K562 (cell line): ENCODE measurements around the gene APOC1. TPM values are rescaled to one million over a fixed set of nuclear protein-coding genes. Genes with fewer than 3 reads are reported as not detected.

Experiments used
- ATAC-seq: fragments of 200-7000 bp; cut with Tn5 transposase; 3 replicates; pipeline ENCODE4 v1.9.1; 2020; ENCODE audit warnings: moderate library complexity
- BruUV-seq: library from RNA; stranded (reverse); fragments of 400-500 nt; replicated peaks from 2 replicates; lab custom pipeline; 2021; lab: Mats Ljungman, UMichigan
- CTCF ChIA-PET: fragments of 300-600 bp; formaldehyde crosslinking; extraction: SDS; loops from one replicate; lab custom pipeline; 2021; ENCODE audit warnings: low intra/inter-chr PET ratio; lab: Yijun Ruan, JAX
- POLR2A ChIA-PET: fragments of 300-600, 350-650 bp; sonication (Branson Sonifier 250); formaldehyde crosslinking; extraction: SDS; loops from one replicate; lab custom pipeline; 2021; ENCODE audit warnings: antibody characterized with exemption, inconsistent platforms; lab: Yijun Ruan, JAX
- DNase-seq, 4 experiments: peaks; one replicate each; pipeline versions ENCODE4 v3.0.0 to v3.0.0-alpha.2; 2011 to 2018; ENCODE audit warnings: low spot score in 3 of 4, mixed read lengths in 3 of 4; ENCODE audit errors: extremely low read depth in 1 of 4
- FAIRE-seq: peaks from 2 replicates; lab custom pipeline; 2011; peaks lifted over from hg19 to GRCh38; lab: Jason Lieb, UNC
- H2AFZ ChIP-seq: 2 replicates; pipeline ENCODE4 v1.6.0; 2011; ENCODE audit warnings: low read depth, low read length, control low read depth, inconsistent platforms
- H3K27ac ChIP-seq: fragments of 200-600 bp; 3 replicates; pipeline ENCODE4 v1.8.0; 2011; ENCODE audit warnings: low read depth, mild to moderate bottlenecking, control low read depth, inconsistent platforms, low read length, moderate library complexity, mixed read lengths; ENCODE audit errors: extremely low read depth
- H3K27me3 ChIP-seq, 2 experiments: fragments of 300-600 bp in 1 of 2; 2 replicates in 1 of 2; 3 replicates in 1 of 2; pipeline versions ENCODE4 v1.6.0 to v1.8.0; 2011; ENCODE audit warnings: inconsistent platforms in 2 of 2, low read length in 2 of 2, mild to moderate bottlenecking in 1 of 2, mixed read lengths in 1 of 2, moderate library complexity in 1 of 2; ENCODE audit not compliant: control insufficient read depth in 2 of 2, insufficient read depth in 2 of 2
- H3K36me3 ChIP-seq: fragments of 300-600 bp; 3 replicates; pipeline ENCODE4 v1.8.0; 2011; ENCODE audit warnings: mild to moderate bottlenecking, low read length, inconsistent platforms; ENCODE audit not compliant: control insufficient read depth, insufficient read depth
- H3K4me1 ChIP-seq, 2 experiments: fragments of 200-600 bp in 1 of 2; replicated peaks in 1 of 2; 2 replicates in 1 of 2; 3 replicates in 1 of 2; pipeline versions ENCODE4 v1.5.1 to v1.8.0; 2011; ENCODE audit warnings: inconsistent platforms in 2 of 2, low read length in 2 of 2, mild to moderate bottlenecking in 1 of 2, mixed read lengths in 1 of 2, moderate library complexity in 1 of 2; ENCODE audit not compliant: control insufficient read depth in 2 of 2, insufficient read depth in 2 of 2
- H3K4me2 ChIP-seq: 2 replicates; pipeline ENCODE4 v1.6.1; 2011; ENCODE audit warnings: low read length, control low read depth, inconsistent platforms, mixed read lengths; ENCODE audit not compliant: insufficient read depth
- H3K4me3 ChIP-seq: fragments of 200-600 bp; sonication (generic), shearing (Covaris generic); 2 replicates; pipeline ENCODE4 v1.5.1; 2016; ENCODE audit warnings: control low read depth, inconsistent platforms
- H3K79me2 ChIP-seq: fragments of 200-600 bp; 3 replicates; pipeline ENCODE4 v1.8.0; 2011; ENCODE audit warnings: low read length, inconsistent platforms; ENCODE audit not compliant: control insufficient read depth, insufficient read depth
- H3K9ac ChIP-seq, 2 experiments: 2 replicates each; pipeline versions ENCODE4 v1.6.0 to v1.6.1; 2011; ENCODE audit warnings: low read depth in 2 of 2, low read length in 2 of 2, control low read depth in 1 of 2, inconsistent platforms in 1 of 2, mild to moderate bottlenecking in 1 of 2, mixed read lengths in 1 of 2; ENCODE audit not compliant: insufficient read depth in 1 of 2
- H3K9me1 ChIP-seq: one replicate; pipeline ENCODE4 v1.6.0; 2011; ENCODE audit warnings: inconsistent platforms, mild to moderate bottlenecking, low read length, moderate library complexity; ENCODE audit not compliant: control insufficient read depth, insufficient read depth
- H3K9me3 ChIP-seq: replicated peaks from 2 replicates; pipeline ENCODE4 v1.5.1; 2011; ENCODE audit warnings: low read depth, low read length, inconsistent platforms; ENCODE audit not compliant: control insufficient read depth, insufficient read depth
- H4K20me1 ChIP-seq: replicated peaks from 2 replicates; pipeline ENCODE4 v1.6.1; 2011; ENCODE audit warnings: low read length, inconsistent platforms, mixed read lengths; ENCODE audit not compliant: control insufficient read depth, insufficient read depth
- POLR2G ChIP-seq: fragments of 200-400 bp; formaldehyde crosslinking; IDR thresholded peaks from 2 replicates; pipeline ENCODE4 v1.6.1; 2017; ENCODE audit warnings: low read depth, mild to moderate bottlenecking, antibody characterized with exemption, low read length, moderate library complexity
- ZBTB40 ChIP-seq, 2 experiments: fragments of 450-650 bp in 1 of 2; sonication (generic) in 1 of 2; formaldehyde crosslinking in 1 of 2; IDR thresholded peaks; 2 replicates each; pipeline versions ENCODE4 v1.7.1 to v1.9.0; 2016 to 2022; ENCODE audit warnings: inconsistent platforms in 1 of 2, mild to moderate bottlenecking in 1 of 2, missing genetic modification reagents in 1 of 2
- WGBS: fragments of 100-300 bp; shearing (Covaris generic); methylation state at CpG from one replicate; pipeline ENCODE4 v1.1.6; 2016; ENCODE audit warnings: low coverage, mixed read lengths; ENCODE audit not compliant: insufficient coverage; ENCODE audit errors: missing lambda C conversion rate; 5-methylcytosine and 5-hydroxymethylcytosine counted together
- in situ Hi-C: fragments of 300-500 bp; cut with MboI; formaldehyde crosslinking; loops from 4 replicates; pipeline ENCODE4 v1.15.0; 2018; ENCODE audit warnings: inconsistent platforms, mixed read lengths
- intact Hi-C: fragments of 100-400 bp; cut with micrococcal nuclease; formaldehyde crosslinking; loops from 2 replicates; pipeline ENCODE4 v1.14.2; 2022
- polyA plus RNA-seq, 8 experiments: library from polyadenylated mRNA; depleted of rRNA in 4 of 8; stranded (reverse) in 5 of 8; unstranded in 3 of 8; fragments of >200 nt; fragmentation: Nextera tagmentation in 2 of 8; fragmentation: Illumina TruSeq in 1 of 8; extraction: Ambion mirVana in 2 of 8; extraction: Trizol in 1 of 8; gene quantifications; 2 replicates each; pipeline versions ENCODE4 v1.2.1 to v1.2.3, GENCODE V29; 2011 to 2014; ENCODE audit warnings: inconsistent platforms in 1 of 8, missing spikeins in 1 of 8
- total RNA-seq, 7 experiments: library from RNA; depleted of rRNA in 6 of 7; stranded (reverse); fragments of >200 nt in 6 of 7; fragmentation: Illumina TruSeq in 2 of 7; extraction: Trizol in 2 of 7; gene quantifications; 2 replicates each; pipeline versions ENCODE4 v1.2.1 to v1.2.3, GENCODE V29; 2011 to 2021; ENCODE audit warnings: low replicate concordance in 1 of 7

Gene APOC1
- total and polyA plus RNA-seq, 9 of the 15 experiments (the other 6 are each of a cell fraction or from before 2014, with no cell fraction given) = 115 to 408 (median 220) TPM

GRCh38 chr19:44874317-44874716 lies 40.1 kb upstream of the APOC1 start:
- peaks cover 0 to 14% of the 10 kb centered on the region in 2 experiments; a peak in 2 of 5 replicates for H3K4me1 ChIP-seq
- H3K9me1 ChIP-seq = no peaks in the 10 kb centered on the region
- no peak overlapping the region for H3K9ac ChIP-seq
- DNase-seq (no peak), FAIRE-seq (no peak), ATAC-seq (no peak)
- no peaks in the 10 kb centered on the region for H3K79me2 ChIP-seq
- in situ Hi-C loops (no loop called here), intact Hi-C loops (no loop called here)
- H3K4me3 ChIP-seq = no peak overlapping the region
- POLR2A ChIA-PET = interaction anchor here (0.7 kb wide), 1 partner anchor 17 kb away, joined by 4 read pairs; no protein-coding TSS in a partner anchor
- BruUV-seq = no TSS peak
- no peak overlapping the region for H3K27ac ChIP-seq
- no peak overlapping the region for H3K4me2 ChIP-seq
- no peaks in the 10 kb centered on the region for H3K9me3 ChIP-seq
- 91% methylated on average over 13 of the region's 16 CpGs for WGBS
- CTCF ChIA-PET = no interaction called here
- H4K20me1 ChIP-seq = no peaks in the 10 kb centered on the region
- no peaks in the 10 kb centered on the region for H3K27me3 ChIP-seq
- TF ChIP-seq POLR2G = peak; percentile 49
- no peak for TF ChIP-seq ZBTB40 (IDR thresholded peaks at IDR 0.05)
- no peak for TF ChIP-seq ZBTB40 (CRISPR knock-in tag; IDR thresholded peaks at IDR 0.05)
- peaks cover 72% of the 10 kb centered on the region for H3K36me3 ChIP-seq
- no peak overlapping the region for H2AFZ ChIP-seq
